Keratinocyte (primary cell): Measurements from ENCODE around the gene ABCD2. TPM values are rescaled to one million over a fixed set of nuclear protein-coding genes. Genes with fewer than 3 reads are reported as not detected.

Source experiments
- DNase-seq: peaks from one replicate; pipeline ENCODE4 v3.0.0-alpha.2; 2011; ENCODE audit warnings: low read depth, missing footprints, low spot score
- FAIRE-seq: peaks from 2 replicates; lab custom pipeline; 2011; peaks lifted over from hg19 to GRCh38; lab: Jason Lieb, UNC
- H2AFZ ChIP-seq: 2 replicates; pipeline ENCODE4 v1.6.0; 2012; ENCODE audit warnings: low read length, control low read depth, inconsistent platforms; ENCODE audit not compliant: control insufficient read depth
- H3K27ac ChIP-seq: 2 replicates; pipeline ENCODE4 v1.5.1; 2011; ENCODE audit warnings: low read length; ENCODE audit not compliant: control insufficient read depth, insufficient read depth
- H3K27me3 ChIP-seq: 3 replicates; pipeline ENCODE4 v1.6.0; 2011; ENCODE audit warnings: low read length; ENCODE audit not compliant: control insufficient read depth, insufficient read depth; ENCODE audit errors: extremely low read depth
- H3K36me3 ChIP-seq, 2 experiments: 2 replicates in 1 of 2; 3 replicates in 1 of 2; pipeline ENCODE4 v1.5.1; 2011; ENCODE audit warnings: low read length in 2 of 2, mild to moderate bottlenecking in 1 of 2; ENCODE audit not compliant: control insufficient read depth in 2 of 2, insufficient read depth in 2 of 2; ENCODE audit errors: extremely low read depth in 1 of 2
- H3K4me1 ChIP-seq: 3 replicates; pipeline ENCODE4 v1.5.1; 2011; ENCODE audit warnings: low read length; ENCODE audit not compliant: control insufficient read depth, insufficient read depth; ENCODE audit errors: extremely low read depth
- H3K4me2 ChIP-seq: 3 replicates; pipeline ENCODE4 v1.6.0; 2011; ENCODE audit warnings: low read depth, low read length; ENCODE audit not compliant: control insufficient read depth, insufficient read depth; ENCODE audit errors: extremely low read depth
- H3K4me3 ChIP-seq, 3 experiments: fragments of 200-600 bp in 1 of 3; sonication (generic) in 1 of 3; 2 replicates in 2 of 3; 3 replicates in 1 of 3; pipeline ENCODE4 v1.5.1; 2011 to 2016; ENCODE audit warnings: low read length in 3 of 3, mild to moderate bottlenecking in 3 of 3, control low read depth in 2 of 3, inconsistent platforms in 1 of 3, low read depth in 1 of 3, mixed read lengths in 1 of 3, mixed run types in 1 of 3, moderate library complexity in 1 of 3; ENCODE audit not compliant: control insufficient read depth in 2 of 3, insufficient read depth in 2 of 3; ENCODE audit errors: extremely low read depth in 1 of 3
- H3K79me2 ChIP-seq: 2 replicates; pipeline ENCODE4 v1.6.0; 2012; ENCODE audit warnings: low read length; ENCODE audit not compliant: control insufficient read depth, insufficient read depth
- H3K9ac ChIP-seq: 3 replicates; pipeline ENCODE4 v1.6.0; 2011; ENCODE audit warnings: low read length; ENCODE audit not compliant: control insufficient read depth, insufficient read depth; ENCODE audit errors: extremely low read depth
- H3K9me1 ChIP-seq: 3 replicates; pipeline ENCODE4 v1.6.0; 2011; ENCODE audit warnings: low read length; ENCODE audit not compliant: control insufficient read depth, insufficient read depth; ENCODE audit errors: extremely low read depth
- H3K9me3 ChIP-seq: 2 replicates; pipeline ENCODE4 v1.5.1; 2012; ENCODE audit warnings: low read depth, low read length; ENCODE audit not compliant: control insufficient read depth
- H4K20me1 ChIP-seq: 3 replicates; pipeline ENCODE4 v1.6.0; 2011; ENCODE audit warnings: low read length; ENCODE audit not compliant: control insufficient read depth, insufficient read depth; ENCODE audit errors: extremely low read depth
- CTCF ChIP-seq, 3 experiments: IDR thresholded peaks in 1 of 3; conservative IDR thresholded peaks in 1 of 3; optimal IDR thresholded peaks in 1 of 3; 2 replicates in 2 of 3; 3 replicates in 1 of 3; pipeline versions ENCODE3 to v1.5.1; 2011; ENCODE audit warnings: low read length in 3 of 3, mild to moderate bottlenecking in 3 of 3, moderate library complexity in 2 of 3, control low read depth in 1 of 3, inconsistent platforms in 1 of 3; ENCODE audit not compliant: insufficient read depth in 2 of 3; ENCODE audit errors: extremely low read depth in 1 of 3
- EZH2 ChIP-seq: IDR thresholded peaks from one replicate; pipeline ENCODE4 v1.6.1; 2012; ENCODE audit warnings: inconsistent platforms, mild to moderate bottlenecking, low read length, moderate library complexity
- dilution Hi-C: fragments of 300-500 bp; cut with MboI; formaldehyde crosslinking; loops from one replicate; pipeline ENCODE4 v1.7.0; 2020; ENCODE audit warnings: low sequenced_read_pairs; ENCODE audit not compliant: extremely low pct_ligation_motif_present
- polyA plus RNA-seq, 5 experiments: library from polyadenylated mRNA; depleted of rRNA in 3 of 5; stranded (reverse) in 3 of 5; stranded (forward) in 1 of 5; unstranded in 1 of 5; fragments of >200 nt; gene quantifications; 1 replicate in 1 of 5; 2 replicates in 3 of 5; 3 replicates in 1 of 5; pipeline versions ENCODE4 v1.2.1 to v1.2.3, GENCODE V29; 2011 to 2012; ENCODE audit warnings: missing spikeins in 2 of 5, low read depth in 1 of 5, low replicate concordance in 1 of 5

The ABCD2 gene
- polyA plus RNA-seq, 1 donor (not counting 4 experiments of a cell fraction or from before 2014, with no cell fraction given) = 0.03 TPM

- dilution Hi-C loops = no loop called here
- Histone ChIP-seq H3K9ac (no peak overlapping the region), H3K36me3 (no peaks in the 10 kb centered on the region), H3K4me3 (no peak overlapping the region), H3K9me1 (no peaks in the 10 kb centered on the region), H2AFZ (no peak overlapping the region), H3K4me1 (no peaks in the 10 kb centered on the region), H3K9me3 (no peaks in the 10 kb centered on the region), H3K4me2 (no peak overlapping the region), H3K27me3 (no peaks in the 10 kb centered on the region), H3K79me2 (no peaks in the 10 kb centered on the region), H3K27ac (no peak overlapping the region), H4K20me1 (no peaks in the 10 kb centered on the region)
- no peak for FAIRE-seq
- DNase-seq = no peak
- TF ChIP-seq CTCF (optimal IDR thresholded peaks at IDR 0.05 in 1 of 3, IDR thresholded peaks at IDR 0.05 in 1 of 3, conservative IDR thresholded peaks at IDR 0.05 in 1 of 3; ENCODE audit: extremely low read depth in 1 of 3, insufficient read depth in 2 of 3, low read length in 3 of 3) (no peak), EZH2 (no peak)
These were observed 45.2 kb downstream of the ABCD2 start for GRCh38 chr12:39574378-39574777.

DNA sequence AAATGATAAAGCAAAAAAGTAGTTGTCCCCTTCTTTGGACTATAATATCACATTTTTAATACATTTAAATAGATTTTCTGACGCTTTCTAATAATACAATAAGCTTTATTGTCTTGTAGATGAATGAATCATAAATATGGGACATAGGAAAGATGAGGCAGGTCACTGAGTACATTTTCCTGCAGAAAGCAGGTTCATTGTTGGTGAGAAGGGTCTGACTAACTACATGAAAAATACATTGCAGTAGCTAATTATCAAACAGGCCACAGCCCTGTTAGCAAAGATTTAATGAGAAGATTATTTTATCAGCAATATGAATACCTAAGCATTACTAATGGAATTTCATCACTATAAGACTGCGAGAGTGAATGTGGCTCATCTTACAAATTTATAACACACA is 45.6 kb downstream of the ABCD2 start:
- H3K9me1 ChIP-seq = no peaks in the 10 kb centered on the region
- H3K9ac ChIP-seq = no peak overlapping the region
- no peak overlapping the region for H3K4me3 ChIP-seq
- no peaks in the 10 kb centered on the region for H3K79me2 ChIP-seq
- TF ChIP-seq CTCF (optimal IDR thresholded peaks at IDR 0.05 in 1 of 3, IDR thresholded peaks at IDR 0.05 in 1 of 3, conservative IDR thresholded peaks at IDR 0.05 in 1 of 3; ENCODE audit: extremely low read depth in 1 of 3, insufficient read depth in 2 of 3, low read length in 3 of 3) (no peak), EZH2 (no peak)
- dilution Hi-C loops = no loop called here
- no peaks in the 10 kb centered on the region for H3K4me1 ChIP-seq
- FAIRE-seq (no peak), DNase-seq (no peak)
- no peak overlapping the region for H3K4me2 ChIP-seq
- H3K9me3 ChIP-seq = no peaks in the 10 kb centered on the region
- H4K20me1 ChIP-seq = no peaks in the 10 kb centered on the region
- no peak overlapping the region for H2AFZ ChIP-seq
- H3K36me3 ChIP-seq = no peaks in the 10 kb centered on the region
- H3K27me3 ChIP-seq = no peaks in the 10 kb centered on the region
- H3K27ac ChIP-seq = no peak overlapping the region
